SU-DHL-6 (cell line): Measurements from ENCODE around the gene TIMM17B.
A peak's percentile ranks its signal among the peaks of the same experiment; 100 is the strongest.

ENCODE experiments used
- H2AFZ ChIP-seq: fragments of 200-600 bp; sonication (generic); 2 replicates; pipeline ENCODE4 v1.6.1; 2014; ENCODE audit warnings: low read depth, mild to moderate bottlenecking, moderate library complexity, mixed read lengths, antibody characterized with exemption, low read length; ENCODE audit not compliant: severe bottlenecking
- H3F3A ChIP-seq: fragments of 200-600 bp; shearing (Covaris generic); 2 replicates; pipeline ENCODE4 v1.6.0; 2016; ENCODE audit warnings: antibody characterized with exemption, mild to moderate bottlenecking; ENCODE audit not compliant: insufficient read depth
- H3K27ac ChIP-seq: fragments of 200-600 bp; sonication (generic); 2 replicates; pipeline ENCODE4 v1.5.1; 2016; ENCODE audit warnings: low read depth, mild to moderate bottlenecking, low read length, moderate library complexity, mixed read lengths
- H3K27me3 ChIP-seq: fragments of 200-600 bp; sonication (generic), shearing (Covaris generic); 2 replicates; pipeline ENCODE4 v1.6.0; 2014; ENCODE audit warnings: mild to moderate bottlenecking, low read length
- H3K36me3 ChIP-seq: fragments of 200-600 bp; sonication (generic); 2 replicates; pipeline ENCODE4 v1.6.1; 2014; ENCODE audit warnings: mild to moderate bottlenecking, low read length, mixed read lengths
- H3K4me2 ChIP-seq: fragments of 300-600, 200-600 bp; shearing (Covaris generic), sonication (generic); 2 replicates; pipeline ENCODE4 v1.6.0; 2014; ENCODE audit warnings: low read length, low read depth, mild to moderate bottlenecking; ENCODE audit not compliant: poor library complexity, severe bottlenecking
- H3K4me3 ChIP-seq: fragments of 200-600 bp; sonication (generic); 2 replicates; pipeline ENCODE4 v1.5.1; 2014; ENCODE audit warnings: antibody characterized with exemption, low read length, mild to moderate bottlenecking, mixed read lengths; ENCODE audit not compliant: insufficient read depth, poor library complexity, severe bottlenecking
- H3K79me2 ChIP-seq: fragments of 200-600 bp; sonication (generic); 2 replicates; pipeline ENCODE4 v1.6.1; 2014; ENCODE audit warnings: mild to moderate bottlenecking, low read length, moderate library complexity; ENCODE audit not compliant: insufficient read depth
- H3K9ac ChIP-seq: fragments of 200-600 bp; sonication (generic); 2 replicates; pipeline ENCODE4 v1.7.0; 2014; ENCODE audit warnings: mild to moderate bottlenecking, low read length
- H3K9me2 ChIP-seq: fragments of 200-600 bp; sonication (generic); replicated peaks from 2 replicates; pipeline ENCODE4 v1.6.1; 2014; ENCODE audit warnings: low read length; ENCODE audit not compliant: insufficient read depth
- H3K9me3 ChIP-seq: fragments of 200-600 bp; sonication (generic); 2 replicates; pipeline ENCODE4 v1.6.1; 2014; ENCODE audit warnings: low read length, mixed read lengths; ENCODE audit not compliant: insufficient read depth
- H4K20me1 ChIP-seq: fragments of 200-600 bp; sonication (generic); 2 replicates; pipeline ENCODE4 v1.6.1; 2014; ENCODE audit warnings: low read depth, mild to moderate bottlenecking, antibody characterized with exemption, low read length, moderate library complexity, mixed read lengths
- EZH2phosphoT487 ChIP-seq: fragments of 200-600 bp; sonication (generic), shearing (Covaris generic); conservative IDR thresholded peaks from 2 replicates; pipeline ENCODE4 v1.6.1; 2018; ENCODE audit warnings: mild to moderate bottlenecking, antibody characterized with exemption, low read length, moderate library complexity, mixed read lengths
- TF ChIP-seq, protein P1 (sequence below): fragments of 200-600 bp; sonication (generic); IDR thresholded peaks from one replicate; pipeline ENCODE4 v1.5.1; 2017; ENCODE audit warnings: antibody characterized with exemption, mild to moderate bottlenecking, low read length, moderate library complexity; ENCODE audit not compliant: insufficient read depth, poor library complexity, severe bottlenecking

TIMM17B gene

GRCh38 chrX:48919947-48920717, 22.6 kb upstream of the TIMM17B start:
- peaks cover 17% of the 10 kb centered on the region for H3F3A ChIP-seq
- H4K20me1 ChIP-seq, result no peaks in the 10 kb centered on the region
- H3K27me3 ChIP-seq, result no peaks in the 10 kb centered on the region
- no peak overlapping the region for H3K4me2 ChIP-seq
- H3K36me3 ChIP-seq, result no peaks in the 10 kb centered on the region
- TF ChIP-seq, protein P1, sequence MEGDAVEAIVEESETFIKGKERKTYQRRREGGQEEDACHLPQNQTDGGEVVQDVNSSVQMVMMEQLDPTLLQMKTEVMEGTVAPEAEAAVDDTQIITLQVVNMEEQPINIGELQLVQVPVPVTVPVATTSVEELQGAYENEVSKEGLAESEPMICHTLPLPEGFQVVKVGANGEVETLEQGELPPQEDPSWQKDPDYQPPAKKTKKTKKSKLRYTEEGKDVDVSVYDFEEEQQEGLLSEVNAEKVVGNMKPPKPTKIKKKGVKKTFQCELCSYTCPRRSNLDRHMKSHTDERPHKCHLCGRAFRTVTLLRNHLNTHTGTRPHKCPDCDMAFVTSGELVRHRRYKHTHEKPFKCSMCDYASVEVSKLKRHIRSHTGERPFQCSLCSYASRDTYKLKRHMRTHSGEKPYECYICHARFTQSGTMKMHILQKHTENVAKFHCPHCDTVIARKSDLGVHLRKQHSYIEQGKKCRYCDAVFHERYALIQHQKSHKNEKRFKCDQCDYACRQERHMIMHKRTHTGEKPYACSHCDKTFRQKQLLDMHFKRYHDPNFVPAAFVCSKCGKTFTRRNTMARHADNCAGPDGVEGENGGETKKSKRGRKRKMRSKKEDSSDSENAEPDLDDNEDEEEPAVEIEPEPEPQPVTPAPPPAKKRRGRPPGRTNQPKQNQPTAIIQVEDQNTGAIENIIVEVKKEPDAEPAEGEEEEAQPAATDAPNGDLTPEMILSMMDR, result no peak
- no peak for TF ChIP-seq EZH2phosphoT487
- no peaks in the 10 kb centered on the region for H3K9me3 ChIP-seq
- no peak overlapping the region for H3K4me3 ChIP-seq
- H3K27ac ChIP-seq, result peak overlapping the region; percentile 53
- H3K9ac ChIP-seq, result no peak overlapping the region
- H3K79me2 ChIP-seq, result peaks cover 19% of the 10 kb centered on the region
- no peaks in the 10 kb centered on the region for H3K9me2 ChIP-seq
- no peak overlapping the region for H2AFZ ChIP-seq

DNA sequence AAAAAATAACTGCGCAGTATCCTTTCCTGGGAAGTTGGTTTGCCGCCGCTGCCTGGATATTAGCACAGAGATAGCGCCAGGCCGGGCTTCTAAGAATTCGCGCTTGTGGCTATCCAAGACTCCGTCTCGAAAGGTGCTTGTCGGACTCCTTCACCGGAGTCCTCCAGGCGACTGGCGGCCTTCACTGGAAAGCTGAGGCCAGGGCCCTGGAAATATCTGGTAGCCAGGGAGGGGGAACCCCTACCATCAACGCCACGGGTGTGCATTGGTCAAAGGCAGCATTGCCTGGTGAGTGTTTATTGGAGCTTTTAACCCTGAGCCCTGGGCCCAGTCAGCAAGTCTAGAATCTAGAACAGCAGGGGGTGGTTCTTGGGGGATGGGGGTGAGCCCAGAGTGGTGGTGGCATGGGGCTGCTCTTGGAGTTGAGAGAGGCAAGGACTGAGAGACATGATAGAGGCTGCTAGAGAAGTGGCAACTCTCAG, 21.8 kb upstream of the TIMM17B start:
- Histone ChIP-seq H3K9me3 (no peaks in the 10 kb centered on the region), H3F3A (peaks cover 17% of the 10 kb centered on the region), H3K27me3 (no peaks in the 10 kb centered on the region), H2AFZ (no peak overlapping the region), H4K20me1 (no peaks in the 10 kb centered on the region), H3K4me2 (peak overlapping the region; percentile 27), H3K4me3 (no peak overlapping the region), H3K9ac (no peak overlapping the region), H3K27ac (peak overlapping the region; percentile 53), H3K36me3 (no peaks in the 10 kb centered on the region), H3K9me2 (no peaks in the 10 kb centered on the region), H3K79me2 (peaks cover 19% of the 10 kb centered on the region)
- no peak for TF ChIP-seq EZH2phosphoT487
- TF ChIP-seq, protein P1, result no peak

GRCh38 chrX:48918643-48919340, 21.2 kb upstream of the TIMM17B start, which contains the start of gene PIM2:
Gene PIM2 (minus strand): TSS chrX:48919024. CDS start chrX:48918834, 190 bp downstream.
- peaks cover 19% of the 10 kb centered on the region for H3K79me2 ChIP-seq
- H3K9ac ChIP-seq, result peak within 1 kb of the TSS; percentile 75
- H3K4me3 ChIP-seq, result peak within 1 kb of the TSS; percentile 76
- no peaks in the 10 kb centered on the region for H4K20me1 ChIP-seq
- H3K27me3 ChIP-seq, result no peaks in the 10 kb centered on the region
- no peaks in the 10 kb centered on the region for H3K9me2 ChIP-seq
- H3K9me3 ChIP-seq, result no peaks in the 10 kb centered on the region
- peaks cover 17% of the 10 kb centered on the region for H3F3A ChIP-seq
- peak within 1 kb of the TSS; percentile 82 for H3K27ac ChIP-seq
- no peak within 1 kb of the TSS for H2AFZ ChIP-seq
- H3K36me3 ChIP-seq, result no peaks in the 10 kb centered on the region
- H3K4me2 ChIP-seq, result peak within 1 kb of the TSS; percentile 71
- TF ChIP-seq, protein P1, result no peak
- TF ChIP-seq EZH2phosphoT487, result no peak
